Measurements from ENCODE around the gene GRM7.

The GRM7 gene

DNA sequence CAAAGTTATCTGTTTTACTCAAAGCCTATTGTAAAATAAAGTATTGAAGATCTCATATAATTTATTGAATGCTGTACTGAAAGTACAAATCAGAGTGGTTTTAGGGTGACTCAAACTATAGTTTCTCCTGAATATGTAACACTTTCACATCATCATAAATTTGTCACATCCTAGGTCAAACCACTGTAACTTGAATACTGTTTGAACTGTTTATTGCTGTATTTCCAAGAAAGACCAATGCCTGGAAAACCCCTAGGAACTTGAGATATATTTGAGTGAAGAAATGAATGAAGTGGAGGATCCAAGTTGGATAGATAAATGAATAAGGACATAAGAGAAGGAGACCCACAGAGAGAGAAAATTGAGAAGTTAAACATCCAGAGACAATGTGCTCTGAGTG lies 348.2 kb downstream of the GRM7 start:
- intact Hi-C loops (cut with DNase I) = no loop called here

GRCh38 chr3:7211740-7212139 lies 350.8 kb downstream of the GRM7 start:
- intact Hi-C loops (cut with DNase I) = no loop called here
- DNase-seq = no peak

More for the DNA sequence above, 348.2 kb downstream of the GRM7 start:
- no peak for DNase-seq

DNA sequence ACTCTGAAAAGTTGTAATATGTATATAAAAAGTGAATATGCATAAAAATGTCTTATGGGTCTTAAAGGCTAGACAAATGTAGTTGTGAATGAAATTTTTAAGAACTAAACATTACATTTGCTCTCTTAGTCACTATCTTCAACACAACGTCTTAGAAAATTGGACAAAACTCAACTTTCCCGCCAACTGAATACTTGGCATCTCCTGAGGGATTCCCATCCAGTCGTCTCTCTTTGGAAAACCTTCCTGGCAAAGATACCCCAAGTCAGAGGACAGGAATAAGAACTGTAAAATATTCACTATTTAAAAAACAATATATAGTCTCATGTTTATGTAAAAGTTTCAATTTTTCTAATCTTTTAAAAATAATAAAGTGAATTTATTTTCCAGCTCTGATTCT lies 354.8 kb downstream of the GRM7 start:
- no peak for DNase-seq
- intact Hi-C loops (cut with DNase I) = no loop called here

- intact Hi-C loops (cut with DNase I) = no loop called here
- DNase-seq = no peak
Measured at GRCh38 chr3:7226393-7226792, 365.5 kb downstream of the GRM7 start.

DNA sequence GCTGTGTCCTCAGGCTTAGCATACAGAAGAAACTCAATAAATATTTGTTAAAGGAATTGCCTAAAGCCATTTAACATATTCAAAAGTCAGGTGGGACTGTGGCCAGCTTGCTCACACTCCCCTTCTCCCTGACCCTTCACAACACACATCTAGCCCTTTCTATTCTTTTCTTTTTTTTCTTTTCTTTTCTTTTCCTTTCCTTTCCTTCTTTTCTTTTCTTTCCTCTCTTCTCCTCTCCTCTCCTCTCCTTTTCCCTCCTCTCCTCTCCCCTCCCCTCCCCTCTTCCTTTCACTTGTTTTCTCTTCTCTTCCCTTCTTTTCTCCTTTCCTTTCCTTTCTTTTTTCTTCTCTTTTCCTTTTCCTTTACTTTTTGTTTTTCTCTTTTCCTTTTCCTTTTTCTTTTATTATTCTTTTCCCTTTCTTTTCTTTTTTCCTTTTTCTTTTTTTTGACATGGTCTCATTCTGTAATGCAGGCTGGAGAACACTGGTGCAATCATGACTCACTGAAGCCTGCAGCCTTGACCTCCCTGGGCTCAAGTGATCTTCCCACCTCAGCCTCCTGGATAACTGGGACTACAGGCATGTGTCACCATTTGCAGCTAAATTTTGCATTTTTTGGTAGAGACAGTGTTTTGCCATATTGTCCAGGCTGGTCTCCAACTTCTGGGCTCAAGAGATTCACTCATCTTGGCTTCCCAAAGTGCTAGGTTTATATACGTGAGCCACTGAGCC lies 377.8 kb downstream of the GRM7 start:
- no peak for DNase-seq
- intact Hi-C loops (cut with DNase I) = no loop called here

- no peak for DNase-seq
- intact Hi-C loops (cut with DNase I) = no loop called here
Measured at GRCh38 chr3:7241584-7242302, 380.8 kb downstream of the GRM7 start.

DNA sequence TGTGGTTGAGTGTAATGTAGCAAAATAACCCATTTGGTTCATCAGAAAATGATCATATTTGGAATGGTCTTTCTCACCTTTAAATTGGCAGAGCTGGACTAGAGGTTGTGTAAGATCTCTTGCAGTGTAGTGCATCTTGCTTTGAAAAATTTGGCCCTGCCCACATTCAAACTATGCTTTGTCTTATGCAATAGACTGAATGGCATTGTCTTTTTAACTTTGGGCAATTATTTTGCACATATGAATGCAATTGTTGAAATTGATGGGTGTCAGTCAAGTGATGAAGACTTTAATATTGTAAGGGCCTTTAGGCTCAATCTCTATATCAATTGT lies 381.4 kb downstream of the GRM7 start:
- intact Hi-C loops (cut with DNase I) = no loop called here

GRCh38 chr3:7249493-7250076 lies 388.7 kb downstream of the GRM7 start:
- intact Hi-C loops (cut with DNase I) = no loop called here
- DNase-seq = no peak

More for the DNA sequence above, 381.4 kb downstream of the GRM7 start:
- DNase-seq = no peak

DNA sequence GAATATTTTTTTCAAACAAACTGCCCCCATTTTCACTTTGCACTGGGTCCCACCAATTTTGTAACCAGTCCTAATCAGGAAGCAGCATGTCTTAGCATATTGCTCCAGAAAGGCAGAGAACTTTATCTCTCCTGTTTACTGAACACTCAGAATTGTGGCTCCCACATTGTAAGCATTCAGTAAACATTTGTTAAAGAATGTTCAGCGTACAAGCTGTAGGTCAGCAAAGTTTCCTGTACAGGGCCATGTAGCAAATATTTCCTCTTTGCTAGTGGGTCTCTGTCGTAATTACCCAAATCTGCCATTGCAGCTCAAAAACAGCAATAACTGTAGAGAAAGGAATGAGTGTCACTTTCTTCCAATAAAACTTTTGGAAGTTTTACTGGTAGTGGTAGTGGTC lies 393.3 kb downstream of the GRM7 start:
- intact Hi-C loops (cut with DNase I) = no loop called here
- no peak for DNase-seq

DNA sequence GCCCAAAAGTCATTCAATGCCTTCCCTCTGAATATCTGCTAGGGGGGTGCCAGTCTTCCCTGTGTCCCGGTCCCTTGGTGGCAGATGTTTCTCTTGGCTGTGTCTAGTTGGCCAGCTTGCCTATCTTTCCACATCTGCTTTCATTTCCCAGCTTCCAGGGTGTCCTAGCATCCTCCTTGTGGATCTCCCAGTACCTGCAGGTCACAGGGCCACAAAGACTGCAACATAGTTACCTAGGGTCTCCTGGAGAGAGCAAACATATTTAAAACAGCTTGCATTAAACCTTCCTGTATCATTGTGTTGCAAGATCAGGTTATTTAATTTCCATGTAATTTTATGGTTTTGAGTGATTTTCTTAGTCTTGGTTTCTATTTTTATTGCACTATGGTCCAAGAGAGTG lies 400.1 kb downstream of the GRM7 start:
- intact Hi-C loops (cut with DNase I) = no loop called here
- no peak for DNase-seq

GRCh38 chr3:7263347-7264195 lies 402.7 kb downstream of the GRM7 start:
- intact Hi-C loops (cut with DNase I) = no loop called here
- DNase-seq = peak in 3 of 10 donors; percentile 62 to 74 (median 63)

GRCh38 chr3:7264196-7264526 lies 403.2 kb downstream of the GRM7 start:
- intact Hi-C loops (cut with DNase I) = no loop called here
- DNase-seq = no peak

DNA sequence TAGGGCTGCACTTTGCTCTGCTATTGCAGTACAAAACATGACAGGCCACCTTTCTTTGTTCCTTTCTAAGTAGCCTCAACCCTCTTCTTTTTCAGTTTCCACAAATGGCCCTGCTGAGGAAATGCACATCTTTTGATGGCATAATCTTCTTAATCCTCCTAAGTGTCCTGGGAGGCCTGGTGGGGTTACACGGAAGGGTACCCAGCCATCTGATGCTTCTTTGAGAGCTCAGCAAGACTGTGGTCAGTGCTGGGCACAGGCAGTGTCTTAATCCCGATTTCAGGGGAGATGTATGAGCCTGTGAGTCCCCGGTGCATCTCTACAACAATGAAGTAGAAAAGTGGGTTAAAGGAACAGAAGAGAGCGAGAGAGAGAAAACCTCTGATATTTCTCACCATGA lies 404.8 kb downstream of the GRM7 start:
- DNase-seq = no peak
- intact Hi-C loops (cut with DNase I) = no loop called here

GRCh38 chr3:7266551-7266950 lies 405.6 kb downstream of the GRM7 start:
- DNase-seq = no peak

GRCh38 chr3:7270731-7271130 lies 409.8 kb downstream of the GRM7 start:
- intact Hi-C loops (cut with DNase I) = no loop called here

More at GRCh38 chr3:7266551-7266950, 405.6 kb downstream of the GRM7 start:
- intact Hi-C loops (cut with DNase I) = no loop called here

GRCh38 chr3:7271631-7272030 lies 410.7 kb downstream of the GRM7 start:
- no peak for DNase-seq
- intact Hi-C loops (cut with DNase I) = no loop called here

More at GRCh38 chr3:7270731-7271130, 409.8 kb downstream of the GRM7 start:
- DNase-seq = no peak

DNA sequence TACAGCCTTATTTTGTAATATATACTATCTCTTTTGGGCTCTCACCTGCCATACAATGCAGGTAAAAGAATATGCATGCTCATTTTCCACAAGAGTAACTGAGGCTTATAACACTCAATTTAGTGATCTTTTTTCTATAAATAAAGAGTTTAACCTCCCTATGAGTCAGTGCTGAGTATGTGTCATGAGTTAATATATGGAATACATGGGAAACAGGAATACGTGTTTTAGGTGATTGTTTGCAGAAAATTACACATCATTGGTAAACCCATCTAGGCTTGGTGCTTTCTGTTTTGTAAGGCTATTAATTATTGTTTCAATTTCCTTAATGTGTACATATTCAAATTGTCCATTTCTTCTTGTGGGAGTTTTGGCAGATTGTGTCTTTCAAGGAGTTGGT lies 411.3 kb downstream of the GRM7 start:
- no peak for DNase-seq
- intact Hi-C loops (cut with DNase I) = no loop called here

GRCh38 chr3:7275396-7275795 lies 414.5 kb downstream of the GRM7 start:
- no peak for DNase-seq
- intact Hi-C loops (cut with DNase I) = no loop called here

- no peak for DNase-seq
- intact Hi-C loops (cut with DNase I) = no loop called here
Measured at GRCh38 chr3:7280318-7280717, 419.4 kb downstream of the GRM7 start.

DNA sequence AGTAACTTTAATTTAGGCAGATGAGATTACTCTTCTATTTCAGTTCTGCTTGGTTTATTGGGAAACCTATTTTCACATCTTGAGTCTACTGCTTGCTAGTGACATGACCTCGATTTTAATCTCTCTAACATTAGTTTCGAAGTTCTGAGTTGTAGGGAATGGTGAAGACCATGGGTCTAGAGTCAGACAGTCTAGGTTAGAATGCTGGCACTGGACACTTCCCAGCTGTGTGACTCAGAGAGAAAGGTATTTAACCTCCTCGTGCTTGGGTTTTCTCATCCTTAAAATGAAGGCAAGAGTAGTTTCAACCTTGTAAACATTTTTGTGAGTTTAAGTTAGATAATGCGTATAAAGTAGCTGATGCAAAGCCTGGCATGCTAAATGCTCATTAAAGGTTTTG lies 422.1 kb downstream of the GRM7 start:
- intact Hi-C loops (cut with DNase I) = no loop called here
- no peak for DNase-seq

DNA sequence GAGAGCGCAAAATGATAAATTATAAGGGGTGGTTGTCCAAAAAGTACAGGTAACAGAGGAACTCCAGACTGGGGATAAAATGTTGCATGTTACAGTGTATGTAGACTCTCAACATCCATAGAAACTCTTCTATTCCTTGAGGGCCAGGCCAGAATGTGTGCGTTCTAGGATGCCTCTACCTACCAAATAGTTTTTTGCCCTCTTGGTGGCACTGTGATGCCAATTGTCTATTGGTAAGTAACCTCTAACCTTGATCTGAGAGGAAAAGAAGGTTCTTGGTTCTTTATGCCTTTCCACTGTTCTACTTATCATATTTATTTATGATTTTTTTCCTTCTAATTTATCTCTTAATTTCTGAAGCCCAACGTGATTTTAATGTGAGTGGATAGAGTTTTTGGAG lies 424.6 kb downstream of the GRM7 start:
- intact Hi-C loops (cut with DNase I) = no loop called here
- DNase-seq = no peak

All from posterior cingulate gyrus (tissue), 11 donors.